ENCODE measurements around the gene ASCC3.
"Not testable (repeated sequence)": the region's sequence is repeated elsewhere in the genome, so short reads cannot be mapped to it uniquely, and the experiment has no call there.

ASCC3 gene

DNA sequence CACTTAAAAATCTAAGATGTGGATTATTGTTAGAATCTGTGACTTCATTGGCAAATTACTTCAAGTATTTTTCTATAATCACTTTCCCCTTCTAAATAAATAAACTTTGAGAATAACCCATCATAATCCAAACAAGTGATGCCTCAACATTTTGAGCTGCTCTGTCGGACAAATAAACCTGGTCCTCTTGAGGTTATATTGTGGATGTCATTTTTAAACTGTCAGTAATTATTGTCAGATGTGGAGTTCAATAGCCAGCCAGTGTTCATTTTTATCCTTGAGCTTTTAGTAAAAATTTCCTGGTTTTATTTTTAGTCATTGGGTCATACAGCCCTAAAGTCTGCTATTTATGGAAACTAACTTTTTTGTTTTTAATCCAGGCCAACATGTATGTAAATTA lies 9.5 kb upstream of the ASCC3 start:
- peak; percentile 79 for FAIRE-seq
- DNase-seq (ENCODE audit: insufficient read length, low spot score): not testable (repeated sequence)

DNA sequence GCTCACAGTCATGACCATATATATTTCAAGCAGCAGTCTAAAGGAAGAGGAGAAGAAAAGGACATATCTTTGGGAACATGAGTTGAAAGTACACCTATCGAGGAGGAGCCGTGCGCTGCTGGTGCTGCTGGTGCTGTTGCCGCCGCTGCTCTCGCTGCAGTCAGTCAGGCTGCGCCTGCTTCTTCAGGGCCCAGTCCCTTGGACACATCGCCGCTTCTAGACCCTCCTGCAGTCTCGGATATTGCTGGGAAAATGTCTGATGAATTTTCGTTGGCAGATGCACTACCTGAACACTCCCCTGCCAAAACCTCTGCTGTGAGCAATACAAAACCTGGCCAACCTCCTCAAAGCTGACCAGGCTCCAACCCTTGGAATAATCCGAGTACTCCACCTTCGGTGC lies 8.2 kb upstream of the ASCC3 start:
- DNase-seq (ENCODE audit: insufficient read length, low spot score) (no peak), FAIRE-seq (no peak)

DNA sequence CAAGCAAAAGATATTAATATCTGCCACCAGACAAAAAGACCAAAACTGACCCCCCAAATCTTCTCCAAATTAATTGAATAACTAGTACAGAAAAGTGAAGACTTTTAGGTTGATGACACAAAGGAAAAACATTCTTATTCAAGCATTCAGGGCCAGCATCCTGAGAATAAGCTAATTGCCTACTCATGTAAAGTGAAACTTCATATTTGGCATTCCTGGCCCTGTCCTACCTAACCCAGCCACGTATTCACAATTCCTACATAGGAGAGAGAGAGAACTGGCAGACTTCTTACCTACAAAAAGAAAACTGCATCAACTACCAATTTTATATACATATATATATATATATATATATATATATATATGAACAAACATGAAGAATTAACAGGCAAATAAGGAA lies 4.9 kb upstream of the ASCC3 start:
- DNase-seq (ENCODE audit: insufficient read length, low spot score) (no peak), FAIRE-seq (no peak)

DNA sequence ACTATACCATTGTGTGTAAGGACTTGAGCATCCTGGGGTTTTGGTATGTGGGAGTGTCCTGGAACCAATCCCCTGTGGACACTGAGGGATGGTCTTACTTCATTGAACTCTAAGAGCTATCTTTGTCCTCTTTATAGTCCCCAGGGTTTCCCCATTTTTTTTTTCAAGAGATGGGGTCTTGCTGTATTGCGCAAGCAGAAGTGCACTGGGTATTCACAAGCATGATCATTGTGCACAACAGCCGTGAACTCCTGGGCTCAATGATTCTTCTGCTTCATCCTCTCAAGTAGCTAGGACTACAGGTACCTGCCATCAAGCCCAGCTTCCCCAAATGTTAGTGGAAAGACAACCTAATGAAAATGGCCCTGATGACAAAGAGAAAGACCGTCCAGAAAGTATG lies 2.2 kb upstream of the ASCC3 start:
- FAIRE-seq (no peak), DNase-seq (ENCODE audit: insufficient read length, low spot score) (no peak)

DNA sequence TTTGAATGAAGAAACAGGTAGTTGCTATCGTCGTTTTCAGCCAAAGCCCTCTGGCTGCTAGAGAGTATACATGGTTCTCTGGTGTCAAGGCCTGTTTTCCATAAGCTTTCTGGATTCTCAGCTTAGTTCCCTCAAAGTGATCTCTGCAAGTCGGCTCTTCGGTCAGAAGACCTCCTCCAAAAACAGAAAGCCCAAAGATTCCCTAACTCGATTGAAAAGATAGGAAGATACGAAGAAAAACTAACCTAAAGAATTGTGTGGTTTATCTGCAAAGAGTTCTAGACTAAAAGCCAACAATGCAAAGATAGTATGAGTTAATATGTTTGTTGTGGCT lies 545 bp upstream of the ASCC3 start:
- no peak for FAIRE-seq
- no peak for DNase-seq (ENCODE audit: insufficient read length, low spot score)

DNA sequence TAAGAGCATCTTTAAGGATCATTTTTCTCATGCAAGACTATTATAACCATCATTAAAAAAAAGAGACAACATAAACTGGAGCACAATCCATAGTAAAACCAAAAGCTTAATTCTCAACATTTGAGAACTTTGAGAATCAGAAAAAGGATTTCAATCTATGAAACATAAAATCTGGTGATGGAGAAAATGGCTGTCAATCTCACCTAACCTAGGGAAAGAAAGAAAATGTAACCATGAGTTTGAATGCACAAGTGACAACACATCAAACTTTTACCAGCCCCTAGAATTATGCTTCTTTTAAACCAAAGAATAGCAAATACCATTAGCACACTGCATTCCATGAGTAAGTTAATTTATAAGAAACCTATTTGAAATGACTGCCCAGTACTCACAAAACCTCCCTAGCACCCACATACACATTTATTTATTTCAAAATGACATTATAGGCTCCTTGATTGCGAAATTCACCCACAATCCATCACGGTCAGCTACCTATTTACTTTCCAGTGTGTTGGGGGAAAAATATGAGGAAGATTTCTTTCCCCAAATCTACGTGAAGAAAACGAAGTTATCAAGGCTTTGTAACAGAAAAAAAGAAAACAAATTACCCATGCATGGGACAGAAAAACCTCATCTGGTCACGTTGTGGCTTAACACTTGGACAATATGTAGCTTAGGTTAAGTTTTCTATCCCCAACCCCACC lies 828 bp downstream of the ASCC3 start:
- FAIRE-seq (no peak), DNase-seq (ENCODE audit: insufficient read length, low spot score) (no peak)

DNA sequence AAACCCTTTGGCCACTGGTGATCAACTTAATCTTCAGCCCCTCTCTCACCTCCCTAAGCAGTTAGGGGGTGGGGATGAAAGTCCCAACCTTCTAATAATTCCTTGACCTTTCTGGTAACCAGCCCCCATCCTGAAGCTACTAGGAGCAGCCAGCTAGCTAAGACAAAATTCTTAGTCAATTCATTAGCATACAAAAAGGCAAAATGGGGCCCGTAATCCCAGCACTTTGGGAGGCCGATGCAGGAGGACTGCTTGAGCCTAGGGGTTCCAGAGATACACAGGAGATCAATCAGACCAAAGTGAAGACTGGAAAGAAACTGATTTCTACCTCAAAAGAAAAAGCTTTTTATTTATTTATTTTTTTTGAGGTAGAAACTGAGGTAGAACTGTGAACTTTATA lies 1.8 kb downstream of the ASCC3 start:
- FAIRE-seq (no peak), DNase-seq (ENCODE audit: insufficient read length, low spot score) (no peak)

DNA sequence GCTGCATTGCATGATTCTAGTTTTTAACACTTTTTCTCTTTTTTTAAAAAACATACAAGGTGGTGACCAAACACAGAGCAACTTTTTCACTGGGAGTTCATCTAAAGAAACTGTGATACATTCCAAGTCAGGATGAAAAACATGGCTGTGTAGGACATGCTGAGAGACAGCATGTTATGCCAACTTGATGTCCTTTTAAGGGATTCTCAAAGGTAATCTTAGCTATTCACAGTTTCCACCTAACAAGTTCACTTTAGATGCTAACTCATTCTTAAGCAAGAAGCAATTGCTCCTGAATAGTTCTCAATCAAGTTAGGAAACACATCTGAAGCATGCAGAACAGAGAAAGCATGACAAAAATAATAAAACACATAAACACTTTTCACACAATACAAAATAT lies 3.3 kb downstream of the ASCC3 start:
- FAIRE-seq: no peak
- DNase-seq (ENCODE audit: insufficient read length, low spot score): no peak

DNA sequence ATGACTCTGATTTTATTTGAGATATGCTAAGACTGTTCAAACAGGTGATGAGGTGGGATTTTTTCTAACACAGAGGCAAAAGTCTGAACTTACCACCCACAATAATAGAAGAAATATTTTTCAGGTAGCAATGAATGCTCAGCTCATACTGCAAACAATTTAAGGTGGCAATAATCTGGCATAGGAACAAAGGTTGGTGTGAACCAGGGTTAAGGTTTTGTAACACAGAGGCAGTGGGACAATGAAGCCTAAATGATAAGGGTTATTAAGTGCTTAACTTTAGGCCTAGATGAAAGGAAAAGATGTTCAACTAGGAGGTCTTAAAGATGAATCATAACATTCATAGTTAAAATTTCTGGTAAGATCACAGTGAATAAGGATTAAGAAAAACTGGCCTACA lies 4.9 kb downstream of the ASCC3 start:
- DNase-seq (ENCODE audit: insufficient read length, low spot score) (no peak), FAIRE-seq (no peak)

DNA sequence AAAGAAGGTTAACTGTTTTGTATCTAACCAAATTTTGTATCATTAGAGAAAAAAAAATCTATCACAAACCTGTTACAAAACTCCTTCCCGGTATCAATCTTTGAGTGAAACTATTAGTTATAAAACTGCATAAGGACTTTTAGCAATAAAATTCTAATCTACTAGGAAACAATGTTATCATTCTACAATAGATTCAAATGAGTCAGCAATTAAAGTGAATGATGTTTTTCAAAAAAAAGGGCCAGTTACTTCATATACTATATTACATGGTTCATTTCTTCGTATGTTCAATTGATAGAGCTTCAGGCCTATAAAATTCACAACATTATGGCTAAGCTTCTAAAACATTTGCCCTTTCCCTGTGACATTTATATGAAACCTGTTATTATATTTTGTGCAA lies 15.6 kb downstream of the ASCC3 start:
- FAIRE-seq: no peak
- no peak for DNase-seq (ENCODE audit: insufficient read length, low spot score)

DNA sequence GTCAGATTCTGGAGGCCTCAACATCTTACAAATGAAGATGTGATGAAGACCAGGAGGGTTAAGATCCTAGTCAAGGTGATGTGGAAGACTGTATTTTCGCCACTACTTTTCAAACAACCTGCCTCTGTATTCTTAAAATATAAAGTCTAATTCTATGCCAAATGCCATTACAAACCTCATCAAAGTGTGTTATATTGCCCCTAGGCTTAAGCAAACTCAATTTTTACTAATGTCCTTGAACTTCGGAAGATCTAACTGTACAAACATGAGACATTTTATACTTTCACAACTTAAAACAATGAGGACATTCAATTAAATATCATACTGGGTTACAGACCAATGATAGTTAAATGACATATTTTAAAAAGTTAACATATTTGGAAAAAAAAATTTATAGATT lies 19.1 kb downstream of the ASCC3 start:
- no peak for FAIRE-seq
- no peak for DNase-seq (ENCODE audit: insufficient read length, low spot score)

DNA sequence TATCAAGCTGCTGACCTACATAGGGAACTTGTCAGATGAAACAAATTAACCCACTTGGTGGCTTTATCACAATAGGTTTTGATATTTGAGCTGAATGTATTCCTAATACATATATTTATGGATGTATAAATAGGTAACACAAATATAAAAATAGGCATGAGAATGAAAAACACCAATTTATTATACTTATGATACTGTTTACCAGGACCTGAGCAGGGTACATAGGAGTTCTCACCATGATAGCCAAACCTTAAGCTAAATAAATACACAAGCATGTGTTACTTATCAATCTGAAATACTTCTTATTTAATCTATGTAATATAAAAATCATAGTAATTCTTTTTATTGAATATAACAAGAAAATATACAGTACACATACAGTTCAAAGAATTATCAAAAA lies 25.0 kb downstream of the ASCC3 start:
- FAIRE-seq (no peak), DNase-seq (ENCODE audit: insufficient read length, low spot score) (no peak)

DNA sequence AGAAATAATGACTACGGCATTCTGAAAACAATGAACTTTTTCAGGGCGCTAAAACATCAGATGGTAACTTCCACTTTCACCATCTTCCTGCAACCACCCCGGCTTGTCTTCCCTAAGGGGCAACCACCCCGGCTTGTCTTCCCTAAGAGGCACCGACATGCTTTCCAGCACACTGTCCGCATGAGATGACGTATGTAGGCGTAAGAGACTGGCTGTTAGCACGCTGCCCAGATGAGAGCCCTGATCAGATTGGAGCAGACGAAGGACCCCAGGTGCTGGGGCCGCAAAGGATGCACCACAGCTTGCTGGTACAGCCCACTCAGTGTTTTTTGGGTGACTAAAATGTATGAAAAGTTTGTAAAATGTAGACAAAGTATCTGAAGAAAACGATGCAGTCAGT lies 29.3 kb downstream of the ASCC3 start:
- FAIRE-seq: no peak

DNA sequence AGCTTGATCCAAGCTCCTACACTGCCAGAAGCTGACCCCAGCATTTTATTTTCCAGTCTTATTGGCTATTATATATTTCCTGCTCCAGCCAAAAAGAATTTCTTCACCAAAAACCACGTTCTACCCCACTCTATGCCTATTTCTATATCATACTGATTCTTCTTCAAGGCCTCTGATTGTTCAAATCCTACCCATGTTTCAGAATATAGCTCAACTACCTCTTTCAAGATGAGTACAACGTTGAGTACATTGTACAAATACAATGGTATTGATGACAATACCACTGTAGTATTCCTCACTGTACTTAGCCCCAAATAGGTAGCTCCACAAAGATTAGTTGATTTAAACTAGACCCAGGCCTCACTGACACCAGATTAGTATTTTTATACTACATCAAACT lies 31.0 kb downstream of the ASCC3 start:
- DNase-seq (ENCODE audit: insufficient read length, low spot score) (no peak), FAIRE-seq (no peak)

More for the DNA sequence above, 29.3 kb downstream of the ASCC3 start:
- no peak for DNase-seq (ENCODE audit: insufficient read length, low spot score)

DNA sequence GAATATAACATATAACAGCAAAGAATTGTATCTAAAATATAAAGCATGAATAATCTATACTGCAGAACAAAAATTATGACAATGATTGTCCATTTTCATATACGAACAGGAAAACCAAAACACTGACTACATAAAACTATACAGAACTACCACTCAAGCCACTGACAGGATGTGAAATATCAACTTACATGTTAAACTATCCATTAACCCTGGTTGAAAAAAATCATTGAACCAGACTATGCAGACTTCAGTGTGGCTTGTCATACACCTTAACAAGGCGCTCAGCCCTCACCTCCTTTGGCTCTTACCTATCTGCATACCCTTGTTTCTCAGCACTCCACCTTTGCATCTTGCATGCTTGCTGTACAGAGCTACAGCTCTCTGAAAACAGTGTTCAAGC lies 34.9 kb downstream of the ASCC3 start:
- DNase-seq (ENCODE audit: insufficient read length, low spot score): no peak
- FAIRE-seq: peak; percentile 33

DNA sequence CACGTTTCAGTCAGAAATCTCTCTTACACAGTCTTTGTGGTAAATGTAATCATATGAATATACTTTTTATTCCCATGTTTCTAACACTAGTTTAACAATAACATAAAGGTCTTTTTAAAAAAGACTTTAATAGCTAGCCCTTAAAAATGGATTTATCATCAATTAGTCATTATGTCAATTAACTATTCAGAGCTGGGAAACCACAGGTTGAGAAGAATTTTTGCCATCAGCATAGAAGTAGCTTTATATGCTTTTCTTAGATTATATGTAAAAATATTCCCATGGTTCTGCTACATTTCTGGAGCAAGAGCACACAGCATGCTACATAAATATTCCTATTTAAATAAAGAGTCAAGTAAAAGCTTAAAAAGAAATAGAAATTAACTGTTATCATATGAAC lies 35.5 kb downstream of the ASCC3 start:
- no peak for FAIRE-seq
- no peak for DNase-seq (ENCODE audit: insufficient read length, low spot score)

DNA sequence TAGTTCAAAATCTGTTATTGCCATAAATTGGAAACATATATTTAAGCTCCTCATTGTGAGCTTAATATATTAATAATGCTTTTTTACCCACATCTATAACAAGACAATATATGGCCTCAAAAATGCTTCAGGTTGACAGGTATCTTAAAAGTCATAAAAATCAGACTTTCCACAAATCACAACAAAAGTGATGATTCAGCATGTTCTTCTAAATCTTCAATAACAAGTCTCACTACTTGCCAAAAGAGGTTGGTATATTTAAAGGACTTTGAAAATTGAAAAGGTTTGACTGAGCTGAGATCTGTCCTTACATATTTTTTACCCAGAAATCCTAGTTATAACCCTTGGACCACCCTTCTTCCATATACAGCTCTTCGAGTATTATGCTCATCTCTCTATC lies 41.7 kb downstream of the ASCC3 start:
- no peak for DNase-seq (ENCODE audit: insufficient read length, low spot score)
- FAIRE-seq: no peak

DNA sequence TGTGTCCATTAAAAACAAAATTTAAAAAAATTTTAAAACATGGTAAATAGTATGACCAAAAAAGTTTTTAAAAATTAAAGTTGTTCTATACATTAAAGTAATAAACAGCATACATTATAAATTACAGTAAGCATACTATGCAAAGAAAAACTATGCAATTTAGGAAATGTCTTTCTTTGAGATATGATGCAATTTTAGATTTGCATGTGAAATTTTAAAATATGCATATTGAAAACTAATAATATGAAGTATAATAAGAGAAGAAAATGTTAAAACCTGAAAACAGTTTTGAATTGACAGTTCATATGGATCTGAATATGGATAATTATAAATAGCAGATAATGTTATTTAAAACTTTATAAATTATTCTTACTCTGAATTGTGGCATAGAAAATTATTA lies 43.1 kb downstream of the ASCC3 start:
- FAIRE-seq: no peak
- DNase-seq (ENCODE audit: insufficient read length, low spot score): no peak

DNA sequence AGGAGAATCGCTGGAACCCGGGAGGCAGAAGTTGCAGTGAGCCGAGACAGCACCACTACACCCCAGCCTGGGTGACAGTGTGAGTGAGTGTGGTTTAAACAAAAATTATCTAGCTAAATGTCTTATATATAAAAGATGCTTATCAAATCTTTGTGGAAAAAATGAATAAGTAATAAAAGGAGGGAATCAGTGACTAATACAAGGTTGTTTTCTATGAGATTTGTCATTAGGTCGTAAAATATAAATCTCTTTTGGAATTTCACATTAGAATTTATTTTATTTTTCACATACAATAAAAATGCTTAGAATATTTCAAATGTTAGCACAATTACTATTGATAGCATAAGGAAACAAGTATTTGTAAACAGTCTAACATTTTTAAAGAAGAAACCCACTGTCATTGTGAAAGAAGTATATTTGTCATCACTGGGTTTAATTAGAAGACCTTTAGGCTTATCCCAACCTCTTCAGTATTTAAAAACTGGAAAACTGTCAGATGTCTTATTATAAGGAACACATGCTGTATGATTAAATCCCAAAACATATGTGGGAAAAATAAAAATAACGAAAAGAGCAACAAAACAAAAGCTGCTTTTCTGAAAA lies 47.1 kb downstream of the ASCC3 start:
- DNase-seq (ENCODE audit: insufficient read length, low spot score) (no peak), FAIRE-seq (no peak)

DNA sequence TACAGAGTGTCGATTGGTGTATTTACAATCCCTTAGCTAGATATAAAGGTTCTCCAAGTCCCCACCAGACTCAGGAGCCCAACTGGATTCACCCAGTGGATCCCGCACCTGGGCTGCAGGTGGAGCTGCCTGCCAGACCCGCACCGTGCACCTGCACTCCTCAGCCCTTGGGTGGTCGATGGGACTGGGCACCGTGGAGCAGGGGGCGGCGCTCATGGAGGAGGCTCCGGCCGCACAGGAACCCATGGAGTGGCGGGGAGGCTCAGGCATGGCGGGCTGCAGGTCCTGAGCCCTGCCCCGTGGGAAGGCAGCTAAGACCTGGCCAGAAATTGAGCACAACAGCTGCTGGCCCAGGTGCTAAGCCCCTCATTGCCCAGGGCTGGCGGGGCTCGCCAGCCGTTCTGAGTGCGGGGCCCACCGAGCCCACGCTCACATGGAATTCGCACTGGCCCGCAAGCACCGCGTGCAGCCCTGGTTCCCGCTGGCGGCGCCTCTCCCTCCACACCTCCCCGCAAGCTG lies 52.0 kb downstream of the ASCC3 start:
- not testable (repeated sequence) for DNase-seq (ENCODE audit: insufficient read length, low spot score); FAIRE-seq

DNA sequence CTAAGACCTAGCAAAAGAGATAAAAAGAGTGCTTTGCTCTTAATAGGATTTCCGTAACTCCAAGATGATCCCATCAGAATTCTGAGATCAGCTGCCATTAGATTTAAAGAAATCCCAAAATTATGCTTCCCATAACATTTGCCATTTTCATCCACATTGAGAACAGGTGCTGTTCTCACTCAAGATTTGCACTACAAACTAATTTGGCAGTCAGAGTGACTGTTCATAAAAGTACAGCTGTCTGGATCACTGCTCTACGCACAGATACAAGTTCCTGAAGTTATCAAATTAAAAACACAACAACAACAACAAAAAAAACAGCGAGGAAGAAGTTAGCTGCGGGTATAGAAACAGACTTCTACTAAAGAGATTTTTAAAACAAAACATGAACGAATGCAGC lies 58.1 kb downstream of the ASCC3 start:
- no peak for FAIRE-seq
- DNase-seq (ENCODE audit: insufficient read length, low spot score): no peak

DNA sequence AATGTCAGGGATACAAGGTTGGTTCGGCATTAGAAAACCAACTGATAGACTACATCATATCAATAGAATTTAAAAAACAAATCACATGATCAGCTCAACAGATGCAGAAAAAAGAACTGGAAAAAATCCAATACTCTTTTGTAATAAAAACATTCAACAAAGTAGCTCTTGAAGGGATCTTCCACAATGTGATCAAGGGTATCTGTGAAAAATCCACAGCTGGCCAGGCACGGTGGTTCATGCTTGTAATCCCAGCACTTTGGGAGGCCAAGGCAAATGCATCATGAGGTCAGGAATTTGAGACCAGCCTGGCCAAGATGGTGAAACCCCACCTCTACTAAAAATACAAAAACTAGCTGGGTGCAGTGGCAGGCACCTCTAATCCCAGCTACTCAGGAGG lies 63.1 kb downstream of the ASCC3 start:
- no peak for FAIRE-seq
- DNase-seq (ENCODE audit: insufficient read length, low spot score): no peak

DNA sequence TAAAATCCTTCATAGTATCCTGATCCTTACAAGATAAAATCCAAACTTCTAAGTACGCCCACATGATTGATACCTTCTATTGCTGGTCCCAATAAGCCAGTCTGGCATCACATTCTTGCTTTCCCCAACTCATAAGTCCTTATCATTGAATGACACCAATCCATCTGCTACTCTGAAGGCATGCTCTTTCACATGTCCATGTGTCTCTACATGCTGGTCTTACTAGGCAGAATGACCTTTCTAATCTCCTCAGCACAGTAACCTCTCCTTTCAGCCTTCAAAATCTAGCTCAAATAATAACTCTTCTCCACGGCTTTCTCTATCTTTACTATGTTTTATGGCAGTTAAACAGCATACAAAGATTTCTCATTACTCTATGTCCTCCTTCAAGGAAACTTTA lies 71.1 kb downstream of the ASCC3 start:
- no peak for FAIRE-seq
- DNase-seq (ENCODE audit: insufficient read length, low spot score): no peak

Data from GM19239 (cell line).